NCI-H2196 treated with DMSO at 0.1 percent for 48 hours (cell line): ENCODE results near the gene ZNF664.

Source experiments
- DNase-seq: peaks from one replicate; lab custom pipeline; 2025; ENCODE audit not compliant: unreplicated experiment; lab: John Stamatoyannopoulos, UW

Gene ZNF664

GRCh38 chr12:124059752-124060151 is 86.7 kb downstream of the ZNF664 start:
- DNase-seq = no peak
